Body of pancreas (tissue), 4 donors: ENCODE data around the gene LMTK2. TPM values are rescaled to one million over a fixed set of nuclear protein-coding genes. Genes with fewer than 3 reads are reported as not detected.
A peak's percentile ranks its signal among the peaks of the same experiment; 100 is the strongest.

ENCODE experiments used
- ATAC-seq: fragments of 150-250 bp; one replicate; pipeline ENCODE4 v1.9.1; 2016
- DNase-seq, 4 donors: peaks; one replicate each; pipeline ENCODE4 v3.0.0-alpha.2; 2019
- H3K27ac ChIP-seq, 4 donors: fragments of 200-600 bp; sonication (generic); 1 replicate in 3 of 4; 2 replicates in 1 of 4; pipeline versions ENCODE4 v1.5.1 to v1.6.1; 2016 to 2019; ENCODE audit warnings: mild to moderate bottlenecking in 1 of 4, mixed read lengths in 1 of 4, moderate library complexity in 1 of 4
- H3K27me3 ChIP-seq, 2 donors: fragments of 200-600 bp; sonication (generic); one replicate each; pipeline ENCODE4 v1.6.0; 2016; ENCODE audit warnings: mild to moderate bottlenecking in 1 of 2
- H3K36me3 ChIP-seq, 2 donors: fragments of 200-600 bp; sonication (generic); replicated peaks in 1 of 2; 2 replicates each; pipeline ENCODE4 v1.5.1; 2016; ENCODE audit warnings: low read depth in 2 of 2; ENCODE audit not compliant: insufficient read depth in 1 of 2
- H3K4me1 ChIP-seq: fragments of 200-600 bp; sonication (generic); one replicate; pipeline ENCODE4 v1.6.0; 2016
- H3K4me3 ChIP-seq, 2 donors: fragments of 200-600 bp; sonication (generic); 1 replicate in 1 of 2; 2 replicates in 1 of 2; pipeline ENCODE4 v1.5.1; 2016 to 2019
- H3K9me3 ChIP-seq, 3 donors: fragments of 200-600 bp; sonication (generic); 1 replicate in 2 of 3; 2 replicates in 1 of 3; pipeline ENCODE4 v1.5.1; 2016
- POLR2A ChIP-seq, 3 donors: fragments of 450-650 bp; IDR thresholded peaks; one replicate each; pipeline ENCODE4 v1.6.1; 2016; ENCODE audit warnings: antibody characterized with exemption in 3 of 3, mild to moderate bottlenecking in 2 of 3
- WGBS, 2 donors: methylation state at CpG; one replicate each; pipeline ENCODE4 v1.1.5; 2017; 5-methylcytosine and 5-hydroxymethylcytosine counted together
- intact Hi-C: fragments of 100-400 bp; cut with DNase I; formaldehyde crosslinking; loops from one replicate; pipeline ENCODE4 v1.15.1; 2023
- total RNA-seq, 2 donors: library from RNA; depleted of rRNA; stranded (reverse); fragments of >200 nt; gene quantifications; one replicate each; pipeline ENCODE4 v1.1.0, GENCODE V29; 2016
- TF ChIP-seq, protein P1 (sequence below), 7 experiments: fragments of 450-650 bp in 4 of 7; fragments of 200-600 bp in 3 of 7; sonication (generic) in 3 of 7; IDR thresholded peaks; one replicate each; pipeline ENCODE4 v1.5.1; 2016 to 2019; ENCODE audit warnings: antibody characterized with exemption in 7 of 7

LMTK2 gene
- total RNA-seq, 2 donors from 2014 or later, result 19.7 to 23.1 TPM

DNA sequence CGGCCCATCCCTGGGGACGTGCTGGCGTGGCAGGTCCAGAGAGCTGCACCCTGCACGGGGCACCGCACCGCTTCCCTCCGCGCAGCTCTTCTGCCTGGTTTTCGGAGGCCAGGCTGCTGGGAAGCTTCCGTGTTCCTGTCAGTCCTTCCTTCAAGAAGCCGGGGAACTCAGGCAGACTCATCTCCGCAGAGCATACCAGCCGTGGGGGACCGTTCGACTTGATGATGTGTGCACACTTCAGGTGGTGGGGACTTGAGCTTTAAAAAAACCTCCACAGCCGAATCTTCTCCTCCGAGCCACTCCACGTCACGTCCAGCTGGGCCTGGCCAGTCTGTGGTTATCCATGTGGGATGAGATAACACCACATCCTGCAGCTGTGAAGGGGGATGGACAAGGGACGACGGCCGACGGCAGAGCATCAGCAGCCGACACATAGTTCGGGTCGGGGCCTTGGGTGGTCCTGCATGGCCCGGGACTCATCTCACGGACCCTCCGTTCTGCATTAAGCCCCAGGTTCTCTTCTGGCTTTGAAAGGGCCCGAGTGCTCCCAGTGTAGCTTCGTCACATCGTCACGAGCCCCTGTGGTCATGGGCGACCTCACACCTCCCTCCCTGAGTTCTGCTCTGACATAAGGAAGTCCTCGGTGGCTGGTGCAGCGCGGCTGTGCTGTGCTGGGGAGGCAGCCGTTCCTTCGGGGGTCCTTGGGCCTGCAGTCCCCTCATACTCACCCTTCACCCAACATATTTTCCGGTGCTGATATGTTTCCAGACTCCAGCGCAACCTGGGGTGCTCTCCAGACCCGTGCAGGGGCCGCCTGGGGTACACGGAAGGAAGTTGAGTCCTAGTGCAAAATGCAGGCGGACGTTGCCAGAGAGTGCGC, 100.0 kb downstream of the LMTK2 start:
- no peak overlapping the region for H3K4me3 ChIP-seq
- no peak for ATAC-seq
- peaks cover 6 to 12% of the 10 kb centered on the region in 2 donors for H3K36me3 ChIP-seq
- TF ChIP-seq, protein P1, sequence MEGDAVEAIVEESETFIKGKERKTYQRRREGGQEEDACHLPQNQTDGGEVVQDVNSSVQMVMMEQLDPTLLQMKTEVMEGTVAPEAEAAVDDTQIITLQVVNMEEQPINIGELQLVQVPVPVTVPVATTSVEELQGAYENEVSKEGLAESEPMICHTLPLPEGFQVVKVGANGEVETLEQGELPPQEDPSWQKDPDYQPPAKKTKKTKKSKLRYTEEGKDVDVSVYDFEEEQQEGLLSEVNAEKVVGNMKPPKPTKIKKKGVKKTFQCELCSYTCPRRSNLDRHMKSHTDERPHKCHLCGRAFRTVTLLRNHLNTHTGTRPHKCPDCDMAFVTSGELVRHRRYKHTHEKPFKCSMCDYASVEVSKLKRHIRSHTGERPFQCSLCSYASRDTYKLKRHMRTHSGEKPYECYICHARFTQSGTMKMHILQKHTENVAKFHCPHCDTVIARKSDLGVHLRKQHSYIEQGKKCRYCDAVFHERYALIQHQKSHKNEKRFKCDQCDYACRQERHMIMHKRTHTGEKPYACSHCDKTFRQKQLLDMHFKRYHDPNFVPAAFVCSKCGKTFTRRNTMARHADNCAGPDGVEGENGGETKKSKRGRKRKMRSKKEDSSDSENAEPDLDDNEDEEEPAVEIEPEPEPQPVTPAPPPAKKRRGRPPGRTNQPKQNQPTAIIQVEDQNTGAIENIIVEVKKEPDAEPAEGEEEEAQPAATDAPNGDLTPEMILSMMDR (IDR thresholded peaks at IDR 0.05), result no peak
- TF ChIP-seq POLR2A (IDR thresholded peaks at IDR 0.05), result no peak
- no peaks in the 10 kb centered on the region for H3K9me3 ChIP-seq
- peaks cover 3% of the 10 kb centered on the region for H3K4me1 ChIP-seq
- H3K27me3 ChIP-seq, result no peaks in the 10 kb centered on the region
- DNase-seq, result no peak
- WGBS, 2 donors, result 89 to 93% methylated on average over 36 to 47 of the region's 47 CpGs
- intact Hi-C loops, result no loop called here
- H3K27ac ChIP-seq, result no peak overlapping the region

DNA sequence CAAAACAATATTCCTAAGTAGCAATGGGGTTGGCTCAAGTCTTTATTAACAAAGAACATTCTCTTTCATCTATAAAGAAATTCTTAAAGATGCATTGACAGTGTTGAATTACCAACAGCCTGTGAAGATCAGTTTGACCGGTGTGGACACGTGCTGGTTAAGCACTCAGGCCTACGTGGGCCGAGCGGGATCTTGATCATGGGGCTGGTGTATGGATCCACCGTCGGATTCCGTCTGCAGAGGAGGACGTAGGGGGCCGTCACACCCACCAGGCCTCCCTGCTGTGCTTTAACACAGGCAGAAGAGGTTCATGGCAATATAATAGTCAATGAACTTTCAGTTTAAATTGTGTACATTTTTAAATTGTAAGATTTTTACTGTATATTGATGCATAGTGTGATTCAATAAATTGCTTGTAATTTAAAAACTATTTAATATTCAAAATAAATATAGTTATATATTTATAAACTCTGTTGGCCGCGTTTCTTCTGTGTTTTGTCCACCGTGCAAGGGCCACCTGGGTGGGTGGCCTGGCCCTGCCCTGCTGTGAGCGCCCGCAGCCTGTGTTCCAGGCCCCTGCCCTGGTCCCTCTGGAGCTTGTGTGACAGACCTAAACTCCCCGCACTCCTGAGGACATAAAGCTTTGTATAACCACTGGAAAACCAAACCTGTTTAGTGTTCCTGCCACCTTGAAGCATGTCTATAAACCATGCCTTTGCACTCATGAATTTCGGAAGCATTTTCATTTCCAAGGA, 102.7 kb downstream of the LMTK2 start:
- no peaks in the 10 kb centered on the region for H3K27me3 ChIP-seq
- peak overlapping the region in 1 of 4 donors; percentile 26 for H3K27ac ChIP-seq
- WGBS, 2 donors, result 85 to 88% methylated on average over 17 of the region's 17 CpGs
- no peaks in the 10 kb centered on the region for H3K9me3 ChIP-seq
- TF ChIP-seq, protein P1 (IDR thresholded peaks at IDR 0.05), result no peak
- no peak for TF ChIP-seq POLR2A (IDR thresholded peaks at IDR 0.05)
- H3K4me1 ChIP-seq, result peaks cover 12% of the 10 kb centered on the region
- ATAC-seq (no peak), DNase-seq (peak in 1 of 4 donors; percentile 4)
- intact Hi-C loops, result no loop called here
- H3K36me3 ChIP-seq, result peaks cover 6 to 12% of the 10 kb centered on the region in 2 donors
- H3K4me3 ChIP-seq, result no peak overlapping the region

DNA sequence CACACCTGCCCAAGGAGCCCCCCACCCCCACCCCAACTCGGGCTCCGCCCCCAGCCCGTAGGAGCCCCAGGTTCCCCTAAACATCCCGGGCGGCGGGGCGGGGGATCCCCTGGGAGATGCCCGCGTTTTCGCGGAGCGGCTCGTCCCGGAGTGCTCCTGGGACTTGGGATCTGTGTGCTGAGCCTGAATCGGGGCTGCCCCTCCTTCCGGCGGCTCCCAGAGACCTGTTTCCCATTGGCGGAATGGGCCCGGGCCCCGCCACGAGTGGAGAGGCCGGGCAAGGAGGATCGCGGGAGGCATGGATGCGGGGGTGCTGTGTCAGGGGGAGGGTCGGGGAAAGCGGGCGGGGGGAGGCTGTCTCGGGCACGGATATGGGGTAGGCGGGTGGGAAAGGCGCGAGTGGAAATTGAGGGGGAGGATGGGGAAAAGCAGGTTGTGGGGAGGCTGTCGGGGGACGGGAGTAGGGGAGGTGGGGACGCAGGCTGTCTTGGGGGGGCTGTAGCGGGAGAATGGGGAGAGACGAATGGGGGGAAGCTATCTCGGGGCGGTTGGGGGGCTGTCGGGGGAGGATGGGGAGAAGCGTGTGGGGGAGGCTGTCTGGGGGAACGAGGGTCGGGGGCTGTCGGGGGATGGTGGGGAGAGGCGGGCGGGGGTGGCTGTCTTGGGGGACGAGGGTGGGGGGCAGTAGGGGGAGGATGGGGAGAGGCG, 104.0 kb downstream of the LMTK2 start:
- DNase-seq (peak; percentile 56 to 66 (median 60)), ATAC-seq (no peak)
- WGBS, 2 donors, result 4 to 6% methylated on average over 15 to 22 of the region's 49 CpGs
- H3K27ac ChIP-seq, result peak overlapping the region; percentile 15 to 74 (median 52)
- peak overlapping the region in 1 of 2 donors; percentile 22 for H3K4me3 ChIP-seq
- peaks cover 23% of the 10 kb centered on the region for H3K4me1 ChIP-seq
- no peaks in the 10 kb centered on the region for H3K9me3 ChIP-seq
- H3K27me3 ChIP-seq, result no peaks in the 10 kb centered on the region
- TF ChIP-seq POLR2A (IDR thresholded peaks at IDR 0.05), result no peak
- TF ChIP-seq, protein P1 (IDR thresholded peaks at IDR 0.05), result no peak
- intact Hi-C loops, result no loop called here
- peaks cover 3 to 9% of the 10 kb centered on the region in 2 donors for H3K36me3 ChIP-seq

DNA sequence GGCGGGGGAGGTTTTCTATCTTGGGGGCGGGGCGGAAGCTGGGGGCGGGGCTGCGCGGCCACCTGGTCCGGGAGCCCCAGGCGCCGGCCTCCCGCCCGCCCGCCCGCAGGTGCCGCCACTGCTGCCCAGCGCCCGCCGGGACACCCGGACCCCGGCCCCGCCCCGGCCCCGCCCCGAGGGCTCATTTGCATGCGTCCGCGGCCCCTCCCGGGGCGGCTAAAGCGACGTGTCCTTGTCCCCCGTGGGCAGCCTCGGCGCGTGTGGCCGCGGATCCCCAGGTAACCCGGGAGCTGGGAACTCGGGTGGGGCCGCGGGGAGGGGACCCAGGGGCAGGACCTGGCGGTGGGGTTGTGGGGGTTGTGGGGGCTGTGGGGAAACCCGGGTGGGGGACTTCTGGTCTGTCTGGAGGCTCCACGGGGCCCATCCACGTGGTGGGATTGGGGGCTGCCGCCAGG, 104.6 kb downstream of the LMTK2 start, which contains the start of gene BHLHA15:
TSS of gene BHLHA15 (plus strand) at position 219 of the 455 bp plus-strand sequence. CDS start 871 bp downstream, outside the sequence.
- no peaks in the 10 kb centered on the region for H3K9me3 ChIP-seq
- TF ChIP-seq POLR2A (IDR thresholded peaks at IDR 0.05), result no peak
- TF ChIP-seq, protein P1 (IDR thresholded peaks at IDR 0.05), result no peak
- peak; percentile 92 to 96 (median 93) for DNase-seq
- 0% methylated on average over 8 of the region's 45 CpGs; no CpG with 5 or more reads in 1 of the 2 donors for WGBS, 2 donors
- peaks cover 0 to 5% of the 10 kb centered on the region in 2 donors for H3K36me3 ChIP-seq
- peak within 1 kb of the TSS; percentile 87 to 98 (median 96) for H3K27ac ChIP-seq
- peaks cover 29% of the 10 kb centered on the region for H3K4me1 ChIP-seq
- H3K4me3 ChIP-seq, result peak within 1 kb of the TSS; percentile 25 to 78
- intact Hi-C loops, result no loop called here
- ATAC-seq, result peak; percentile 58
- H3K27me3 ChIP-seq, result no peaks in the 10 kb centered on the region
